Hepatocyte (in vitro differentiated cells): ENCODE results near the gene HOXC12. TPM values are rescaled to one million over a fixed set of nuclear protein-coding genes. Genes with fewer than 3 reads are reported as not detected.
A peak's percentile ranks its signal among the peaks of the same experiment; 100 is the strongest.

ENCODE experiments used
- DNase-seq: peaks from one replicate; pipeline ENCODE4 v3.0.0-alpha.2; 2016; ENCODE audit warnings: low spot score
- H2AFZ ChIP-seq: fragments of 200-600 bp; sonication (generic); 2 replicates; pipeline ENCODE4 v1.6.0; 2016; ENCODE audit warnings: antibody characterized with exemption, mild to moderate bottlenecking
- H3K27ac ChIP-seq: fragments of 200-600 bp; sonication (generic); 2 replicates; pipeline ENCODE4 v1.5.1; 2016; ENCODE audit warnings: mild to moderate bottlenecking
- H3K27me3 ChIP-seq: fragments of 200-600 bp; sonication (generic); 2 replicates; pipeline ENCODE4 v1.6.1; 2016
- H3K36me3 ChIP-seq: fragments of 200-600 bp; sonication (generic); replicated peaks from 2 replicates; pipeline ENCODE4 v1.5.1; 2016; ENCODE audit warnings: low read depth; ENCODE audit not compliant: insufficient read depth
- H3K4me1 ChIP-seq: fragments of 200-600 bp; sonication (generic); 2 replicates; pipeline ENCODE4 v1.5.1; 2016; ENCODE audit warnings: mild to moderate bottlenecking, moderate library complexity; ENCODE audit not compliant: insufficient read depth
- H3K4me2 ChIP-seq: fragments of 200-600 bp; sonication (generic); 2 replicates; pipeline ENCODE4 v1.6.0; 2016
- H3K4me3 ChIP-seq: fragments of 200-600 bp; sonication (generic); 2 replicates; pipeline ENCODE4 v1.5.1; 2016; ENCODE audit warnings: mild to moderate bottlenecking
- H3K79me2 ChIP-seq: fragments of 200-600 bp; sonication (generic); 2 replicates; pipeline ENCODE4 v1.6.0; 2017; ENCODE audit warnings: mild to moderate bottlenecking
- H3K9me2 ChIP-seq: fragments of 200-600 bp; sonication (generic); replicated peaks from 2 replicates; pipeline ENCODE4 v1.6.0; 2017; ENCODE audit warnings: mild to moderate bottlenecking; ENCODE audit not compliant: insufficient read depth
- H3K9me3 ChIP-seq: fragments of 200-600 bp; sonication (generic); 2 replicates; pipeline ENCODE4 v1.5.1; 2016; ENCODE audit warnings: low read depth, mild to moderate bottlenecking
- H4K20me1 ChIP-seq: fragments of 200-600 bp; sonication (generic); 2 replicates; pipeline ENCODE4 v1.6.0; 2016; ENCODE audit warnings: mild to moderate bottlenecking; ENCODE audit not compliant: insufficient read depth, poor library complexity, severe bottlenecking
- EZH2 ChIP-seq: fragments of 200-600 bp; sonication (generic); IDR thresholded peaks from 2 replicates; pipeline ENCODE4 v1.6.1; 2016; ENCODE audit warnings: antibody characterized with exemption, mild to moderate bottlenecking, borderline replicate concordance
- EZH2phosphoT487 ChIP-seq: fragments of 200-600 bp; sonication (generic); IDR thresholded peaks from one replicate; pipeline ENCODE4 v1.6.1; 2018; ENCODE audit warnings: antibody characterized with exemption, mild to moderate bottlenecking, low read depth, moderate library complexity; ENCODE audit not compliant: unreplicated experiment, severe bottlenecking
- whole genome bisulfite sequencing: methylation state at CpG from one replicate; pipeline ENCODE4 v1.1.6; 2016; ENCODE audit warnings: low lambda C conversion rate; ENCODE audit errors: missing lambda C conversion rate; 5-methylcytosine and 5-hydroxymethylcytosine counted together
- polyA plus RNA-seq: library from polyadenylated mRNA; unstranded; fragments of >200 nt; fragmentation: Nextera tagmentation; extraction: Ambion mirVana; gene quantifications from 2 replicates; pipeline ENCODE4 v1.2.1, GENCODE V29; 2016
- total RNA-seq: library from RNA; depleted of rRNA; stranded (reverse); fragments of >200 nt; gene quantifications from 2 replicates; pipeline ENCODE4 v1.2.3, GENCODE V29; 2014
- TF ChIP-seq, protein P1 (sequence below): fragments of 200-600 bp; sonication (generic); IDR thresholded peaks from 2 replicates; pipeline ENCODE4 v1.5.1; 2016; ENCODE audit warnings: antibody characterized with exemption, mild to moderate bottlenecking; ENCODE audit not compliant: poor library complexity

The HOXC12 gene
- total and polyA plus RNA-seq, 2 experiments from 2014 or later = not detected

DNA sequence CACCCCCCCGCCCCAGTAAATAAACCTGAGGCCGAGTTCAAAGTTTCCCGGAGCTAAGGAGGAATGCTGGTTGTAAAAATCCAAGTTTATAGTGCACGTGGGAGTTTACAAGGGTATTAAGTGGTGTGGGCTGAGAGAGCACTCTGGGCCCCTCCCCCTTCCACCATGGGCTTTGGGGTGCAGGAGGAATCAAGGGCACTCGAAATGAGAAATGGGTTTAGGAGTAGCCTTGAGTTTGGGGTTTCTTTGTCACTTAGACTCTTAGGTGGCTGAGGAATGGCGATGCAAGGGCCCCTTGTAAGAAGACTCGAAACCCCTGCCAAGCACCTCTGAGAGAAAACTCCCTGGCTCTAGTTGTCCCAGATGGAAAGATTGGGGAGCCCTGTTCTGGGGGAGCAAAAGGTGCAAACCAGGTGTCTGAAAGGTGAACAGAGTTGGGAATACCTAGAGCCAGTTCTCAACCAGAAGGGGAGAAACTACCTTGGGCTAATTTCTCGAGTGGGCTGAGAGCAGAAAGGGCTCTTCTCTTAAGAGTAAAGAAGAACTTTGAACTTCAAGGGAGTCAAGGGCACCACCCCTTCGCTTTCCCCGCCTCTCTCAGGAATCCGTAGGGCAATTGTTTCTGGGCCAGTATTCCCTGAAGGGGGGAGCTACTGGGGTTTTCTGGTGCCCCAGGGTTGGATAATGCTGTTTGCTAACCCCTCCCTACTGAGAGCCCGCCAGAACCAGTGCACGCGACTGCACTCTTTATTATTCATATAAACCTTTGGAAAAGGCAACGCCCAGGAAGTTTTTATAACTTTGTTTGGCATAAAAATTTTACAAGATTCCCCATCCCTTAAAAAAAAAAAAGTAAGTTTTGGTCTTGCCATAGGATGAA is 24.0 kb downstream of the HOXC12 start:
- no peak overlapping the region for H3K4me3 ChIP-seq

DNA sequence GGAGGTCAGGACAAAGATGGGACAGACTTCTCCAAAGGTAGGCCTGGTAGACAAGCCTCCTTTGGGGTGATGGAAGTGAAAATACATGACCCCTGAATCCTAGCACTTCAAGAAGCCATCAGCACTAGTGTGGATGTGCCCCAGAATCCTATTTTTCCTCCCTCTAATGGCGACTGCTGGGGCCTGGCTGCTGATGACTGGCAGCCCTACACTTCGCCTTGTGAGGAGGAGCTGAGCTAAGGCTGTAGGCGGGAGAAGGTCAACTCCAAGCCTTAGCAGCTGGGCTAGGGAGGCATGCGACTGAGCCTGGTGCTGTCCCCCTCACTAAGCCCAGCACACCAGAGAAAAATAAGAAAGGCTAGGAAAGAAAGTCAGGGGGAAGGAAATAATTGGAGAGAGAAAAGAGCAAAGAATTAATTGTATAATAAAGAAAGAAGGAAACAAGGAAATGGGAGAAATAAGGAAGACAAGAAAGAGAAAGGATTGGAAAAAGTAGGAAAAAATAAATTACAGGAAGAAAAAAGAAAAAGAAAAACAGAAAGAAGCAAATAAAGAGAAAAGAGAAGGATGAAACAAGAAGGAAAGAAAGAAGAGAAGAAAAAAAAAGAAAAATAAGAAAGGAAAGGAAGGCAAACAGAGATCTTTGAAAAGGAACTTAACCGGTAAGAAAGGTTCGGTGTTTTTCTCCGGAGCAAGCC is 25.6 kb downstream of the HOXC12 start:
- Histone ChIP-seq H3K27ac (no peak overlapping the region), H3K4me2 (no peak overlapping the region), H3K9me2 (no peaks in the 10 kb centered on the region), H3K4me3 (no peak overlapping the region), H3K79me2 (no peaks in the 10 kb centered on the region), H2AFZ (no peak overlapping the region), H4K20me1 (no peaks in the 10 kb centered on the region), H3K9me3 (no peaks in the 10 kb centered on the region), H3K4me1 (peaks cover 26% of the 10 kb centered on the region), H3K36me3 (no peaks in the 10 kb centered on the region), H3K27me3 (peaks cover 87% of the 10 kb centered on the region)
- DNase-seq = no peak
- 46% methylated on average over 7 of the region's 7 CpGs for WGBS
- TF ChIP-seq EZH2 (no peak), EZH2phosphoT487 (no peak)
- TF ChIP-seq, protein P1, sequence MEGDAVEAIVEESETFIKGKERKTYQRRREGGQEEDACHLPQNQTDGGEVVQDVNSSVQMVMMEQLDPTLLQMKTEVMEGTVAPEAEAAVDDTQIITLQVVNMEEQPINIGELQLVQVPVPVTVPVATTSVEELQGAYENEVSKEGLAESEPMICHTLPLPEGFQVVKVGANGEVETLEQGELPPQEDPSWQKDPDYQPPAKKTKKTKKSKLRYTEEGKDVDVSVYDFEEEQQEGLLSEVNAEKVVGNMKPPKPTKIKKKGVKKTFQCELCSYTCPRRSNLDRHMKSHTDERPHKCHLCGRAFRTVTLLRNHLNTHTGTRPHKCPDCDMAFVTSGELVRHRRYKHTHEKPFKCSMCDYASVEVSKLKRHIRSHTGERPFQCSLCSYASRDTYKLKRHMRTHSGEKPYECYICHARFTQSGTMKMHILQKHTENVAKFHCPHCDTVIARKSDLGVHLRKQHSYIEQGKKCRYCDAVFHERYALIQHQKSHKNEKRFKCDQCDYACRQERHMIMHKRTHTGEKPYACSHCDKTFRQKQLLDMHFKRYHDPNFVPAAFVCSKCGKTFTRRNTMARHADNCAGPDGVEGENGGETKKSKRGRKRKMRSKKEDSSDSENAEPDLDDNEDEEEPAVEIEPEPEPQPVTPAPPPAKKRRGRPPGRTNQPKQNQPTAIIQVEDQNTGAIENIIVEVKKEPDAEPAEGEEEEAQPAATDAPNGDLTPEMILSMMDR = no peak

More for the DNA sequence above, 24.0 kb downstream of the HOXC12 start:
- Histone ChIP-seq H3K4me1 (peaks cover 34% of the 10 kb centered on the region), H3K27ac (peak overlapping the region; percentile 95), H4K20me1 (no peaks in the 10 kb centered on the region), H3K9me2 (no peaks in the 10 kb centered on the region), H2AFZ (no peak overlapping the region), H3K79me2 (no peaks in the 10 kb centered on the region), H3K4me2 (peak overlapping the region; percentile 72), H3K9me3 (no peaks in the 10 kb centered on the region), H3K36me3 (no peaks in the 10 kb centered on the region), H3K27me3 (peaks cover 90% of the 10 kb centered on the region)
- 13% methylated on average over 14 of the region's 15 CpGs for WGBS
- no peak for TF ChIP-seq EZH2
- TF ChIP-seq, protein P1 = no peak
- peak; percentile 67 for TF ChIP-seq EZH2phosphoT487
- DNase-seq = peak; percentile 84

DNA sequence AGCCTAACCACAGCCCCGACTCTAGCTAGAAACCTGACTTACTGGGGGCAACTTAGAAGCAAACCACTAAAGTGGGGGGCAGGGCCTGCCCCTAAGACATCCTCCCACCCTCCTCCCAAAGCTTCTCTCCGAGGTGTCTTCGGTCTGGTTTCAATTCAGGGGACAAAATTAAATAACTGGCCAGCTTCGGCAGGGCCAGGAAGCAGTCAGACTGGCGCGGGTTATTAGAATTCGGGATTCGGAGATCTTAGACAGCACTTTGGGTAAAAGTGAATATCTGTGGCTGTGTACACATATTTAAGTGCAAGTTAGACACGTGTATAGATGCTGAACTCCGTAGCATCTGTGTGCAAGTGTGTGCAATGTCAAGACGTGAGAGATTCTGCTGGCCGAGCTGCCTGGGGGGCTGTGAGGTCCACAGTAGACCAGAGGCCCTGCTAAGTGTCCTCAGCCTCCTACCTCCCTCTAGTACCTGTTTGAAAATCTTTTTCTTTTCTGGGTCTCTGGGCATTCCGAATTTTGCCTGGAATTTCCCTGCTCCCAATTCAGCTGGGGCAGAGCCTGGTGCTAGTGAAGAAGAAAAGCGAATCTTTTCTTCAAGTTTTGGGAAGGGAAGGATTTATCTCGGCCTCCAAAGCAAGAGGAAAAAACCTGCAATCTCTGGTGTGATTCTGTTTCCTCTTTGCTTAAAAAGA is 26.2 kb downstream of the HOXC12 start:
- Histone ChIP-seq H3K4me2 (no peak overlapping the region), H3K9me2 (no peaks in the 10 kb centered on the region), H3K9me3 (no peaks in the 10 kb centered on the region), H4K20me1 (no peaks in the 10 kb centered on the region), H3K27me3 (peaks cover 88% of the 10 kb centered on the region), H3K36me3 (no peaks in the 10 kb centered on the region), H2AFZ (no peak overlapping the region), H3K27ac (no peak overlapping the region), H3K4me1 (peaks cover 31% of the 10 kb centered on the region), H3K4me3 (no peak overlapping the region), H3K79me2 (no peaks in the 10 kb centered on the region)
- TF ChIP-seq, protein P1 = no peak
- no peak for TF ChIP-seq EZH2phosphoT487
- TF ChIP-seq EZH2 = no peak
- DNase-seq = no peak
- WGBS = 62% methylated on average over 15 of the region's 15 CpGs
